IPS-NIHi7 (cell line): ENCODE measurements around the gene BBS12.
A peak's percentile ranks its signal among the peaks of the same experiment; 100 is the strongest.
"Not testable (repeated sequence)": the region's sequence is repeated elsewhere in the genome, so short reads cannot be mapped to it uniquely, and the experiment has no call there.

Experiments used
- DNase-seq: peaks from one replicate; pipeline ENCODE4 v3.0.0; 2012; ENCODE audit warnings: mixed read lengths; ENCODE audit errors: extremely low spot score

Gene BBS12

GRCh38 chr4:122765692-122766352 lies 33.3 kb downstream of the BBS12 start:
- DNase-seq: no peak

GRCh38 chr4:122766353-122766705 lies 33.8 kb downstream of the BBS12 start:
- no peak for DNase-seq

GRCh38 chr4:122766950-122767349 lies 34.4 kb downstream of the BBS12 start:
- no peak for DNase-seq

- no peak for DNase-seq
Observed at GRCh38 chr4:122771724-122772123, 39.2 kb downstream of the BBS12 start.

- no peak for DNase-seq
Observed at GRCh38 chr4:122772311-122772710, 39.8 kb downstream of the BBS12 start.

GRCh38 chr4:122772986-122773385 lies 40.5 kb downstream of the BBS12 start:
- DNase-seq: no peak

- no peak for DNase-seq
Observed at GRCh38 chr4:122775039-122775438, 42.5 kb downstream of the BBS12 start.

- no peak for DNase-seq
Observed at GRCh38 chr4:122775987-122776836, 43.7 kb downstream of the BBS12 start.

- no peak for DNase-seq
Observed at GRCh38 chr4:122776916-122777315, 44.4 kb downstream of the BBS12 start.

GRCh38 chr4:122777846-122778673 lies 45.6 kb downstream of the BBS12 start:
- DNase-seq: no peak

- DNase-seq: no peak
Observed at GRCh38 chr4:122781486-122781885, 49.0 kb downstream of the BBS12 start.

GRCh38 chr4:122783301-122784215 lies 51.1 kb downstream of the BBS12 start:
- DNase-seq: peak; percentile 86

GRCh38 chr4:122784261-122784660 lies 51.8 kb downstream of the BBS12 start:
- no peak for DNase-seq

GRCh38 chr4:122785099-122785498 lies 52.6 kb downstream of the BBS12 start:
- no peak for DNase-seq

- not testable (repeated sequence) for DNase-seq
Observed at GRCh38 chr4:122786296-122786695, 53.8 kb downstream of the BBS12 start.

GRCh38 chr4:122786920-122787319 lies 54.4 kb downstream of the BBS12 start:
- not testable (repeated sequence) for DNase-seq

GRCh38 chr4:122787940-122788339 lies 55.4 kb downstream of the BBS12 start:
- no peak for DNase-seq

GRCh38 chr4:122788935-122789334 lies 56.4 kb downstream of the BBS12 start:
- DNase-seq: no peak

- no peak for DNase-seq
Observed at GRCh38 chr4:122793811-122794210, 61.3 kb downstream of the BBS12 start.
